H1 (cell line): ENCODE data around the gene C12orf42. TPM values are rescaled to one million over a fixed set of nuclear protein-coding genes. Genes with fewer than 3 reads are reported as not detected.

Experiments
- CTCF ChIA-PET: fragments of 300-600 bp; sonication (Branson Sonifier 250); formaldehyde crosslinking; loops from one replicate; lab custom pipeline; 2021; ENCODE audit not compliant: partially characterized antibody; lab: Charles Lee
- POLR2A ChIA-PET: fragments of 300-600 bp; sonication (Branson Sonifier 250); formaldehyde crosslinking; loops from one replicate; lab custom pipeline; 2021; ENCODE audit warnings: inconsistent platforms; ENCODE audit not compliant: partially characterized antibody; lab: Charles Lee
- DNase-seq, 2 experiments: peaks; one replicate each; pipeline versions ENCODE4 v3.0.0 to v3.0.0-alpha.2; 2010 to 2022; ENCODE audit warnings: low spot score in 2 of 2, low read depth in 1 of 2, mixed read lengths in 1 of 2
- FAIRE-seq: peaks from 2 replicates; lab custom pipeline; 2011; peaks lifted over from hg19 to GRCh38; lab: Jason Lieb, UNC
- H2AFZ ChIP-seq: 2 replicates; pipeline ENCODE4 v1.8.1; 2012; ENCODE audit warnings: low read length, inconsistent platforms
- H2AK5ac ChIP-seq: 2 replicates; pipeline ENCODE4 v1.6.1; 2013; ENCODE audit warnings: low read depth, low read length
- H2BK120ac ChIP-seq: replicated peaks from 2 replicates; pipeline ENCODE3; 2013; ENCODE audit warnings: low read depth, low read length, inconsistent platforms
- H2BK12ac ChIP-seq: 2 replicates; pipeline ENCODE4 v1.6.1; 2013; ENCODE audit warnings: low read depth, low read length
- H2BK15ac ChIP-seq: 2 replicates; pipeline ENCODE4 v1.6.1; 2013; ENCODE audit warnings: low read length
- H2BK20ac ChIP-seq: 2 replicates; pipeline ENCODE4 v1.6.1; 2013; ENCODE audit warnings: low read length
- H2BK5ac ChIP-seq: 2 replicates; pipeline ENCODE4 v1.6.1; 2013; ENCODE audit warnings: low read depth, low read length
- H3K14ac ChIP-seq: 2 replicates; pipeline ENCODE4 v1.6.1; 2013; ENCODE audit warnings: inconsistent platforms; ENCODE audit not compliant: insufficient read length
- H3K18ac ChIP-seq: 2 replicates; pipeline ENCODE4 v1.6.1; 2013; ENCODE audit warnings: low read length; ENCODE audit errors: extremely low read depth
- H3K23ac ChIP-seq: 2 replicates; pipeline ENCODE4 v1.6.1; 2013; ENCODE audit warnings: inconsistent platforms; ENCODE audit not compliant: insufficient read length
- H3K23me2 ChIP-seq: 2 replicates; pipeline ENCODE4 v1.6.1; 2013; ENCODE audit warnings: low read depth, low read length
- H3K27ac ChIP-seq: 2 replicates; pipeline ENCODE4 v1.6.1; 2011; ENCODE audit warnings: low read depth, low read length, inconsistent platforms
- H3K27me3 ChIP-seq, 4 experiments: replicated peaks in 1 of 4; 1 replicate in 1 of 4; 2 replicates in 3 of 4; pipeline versions ENCODE4 v1.6.1 to v1.8.1; 2011 to 2013; ENCODE audit warnings: low read length in 3 of 4, mild to moderate bottlenecking in 3 of 4, inconsistent platforms in 2 of 4, mixed read lengths in 2 of 4, moderate library complexity in 1 of 4; ENCODE audit not compliant: control insufficient read depth in 3 of 4, insufficient read depth in 3 of 4; ENCODE audit errors: extremely low read depth in 1 of 4
- H3K36me3 ChIP-seq, 4 experiments: 2 replicates each; pipeline versions ENCODE4 v1.6.1 to v1.8.1; 2011 to 2013; ENCODE audit warnings: mild to moderate bottlenecking in 4 of 4, low read length in 3 of 4, moderate library complexity in 2 of 4, control low read depth in 1 of 4, inconsistent platforms in 1 of 4; ENCODE audit not compliant: insufficient read depth in 4 of 4, control insufficient read depth in 2 of 4
- H3K4ac ChIP-seq: replicated peaks from 2 replicates; pipeline ENCODE3; 2013; ENCODE audit warnings: low read length, low read depth, mixed read lengths, inconsistent platforms; ENCODE audit not compliant: insufficient read length
- H3K4me1 ChIP-seq, 4 experiments: replicated peaks in 1 of 4; 1 replicate in 1 of 4; 2 replicates in 3 of 4; pipeline versions ENCODE4 v1.6.1 to v1.8.1; 2011 to 2013; ENCODE audit warnings: low read length in 3 of 4, inconsistent platforms in 2 of 4, mixed read lengths in 1 of 4; ENCODE audit not compliant: insufficient read depth in 4 of 4, control insufficient read depth in 3 of 4
- H3K4me2 ChIP-seq, 2 experiments: 2 replicates each; pipeline versions ENCODE4 v1.6.1 to v1.8.1; 2011 to 2013; ENCODE audit warnings: low read depth in 2 of 2, low read length in 2 of 2, control low read depth in 1 of 2, inconsistent platforms in 1 of 2, mild to moderate bottlenecking in 1 of 2; ENCODE audit not compliant: insufficient read depth in 1 of 2
- H3K4me3 ChIP-seq, 4 experiments: fragments of 200-600, 300-600 bp in 1 of 4; sonication (generic), shearing (Covaris generic), sonication (Bioruptor Twin) in 1 of 4; 2 replicates each; pipeline versions ENCODE4 v1.5.1 to v1.8.1; 2011 to 2016; ENCODE audit warnings: low read length in 4 of 4, low read depth in 3 of 4, control low read depth in 2 of 4, inconsistent platforms in 2 of 4, mild to moderate bottlenecking in 2 of 4, mixed read lengths in 1 of 4, moderate library complexity in 1 of 4; ENCODE audit not compliant: insufficient read depth in 2 of 4; ENCODE audit errors: extremely low read depth in 1 of 4
- H3K56ac ChIP-seq: replicated peaks from 2 replicates; pipeline ENCODE3; 2013; ENCODE audit warnings: low read depth, mild to moderate bottlenecking, mixed read lengths, low read length, inconsistent platforms; ENCODE audit not compliant: insufficient read length
- H3K79me1 ChIP-seq: 2 replicates; pipeline ENCODE4 v1.6.1; 2013; ENCODE audit warnings: low read depth, low read length, control low read depth
- H3K79me2 ChIP-seq, 2 experiments: 2 replicates each; pipeline versions ENCODE4 v1.6.1 to v1.8.1; 2012 to 2013; ENCODE audit warnings: low read length in 2 of 2, mild to moderate bottlenecking in 2 of 2, inconsistent platforms in 1 of 2; ENCODE audit not compliant: insufficient read depth in 2 of 2, control insufficient read depth in 1 of 2
- H3K9ac ChIP-seq, 4 experiments: replicated peaks in 1 of 4; 1 replicate in 1 of 4; 2 replicates in 3 of 4; pipeline versions ENCODE4 v1.6.1 to v1.8.1; 2011 to 2013; ENCODE audit warnings: low read depth in 3 of 4, low read length in 3 of 4, control low read depth in 2 of 4, mild to moderate bottlenecking in 2 of 4, moderate library complexity in 2 of 4, inconsistent platforms in 1 of 4; ENCODE audit errors: extremely low read depth in 1 of 4
- H3K9me3 ChIP-seq, 2 experiments: 2 replicates each; pipeline versions ENCODE4 v1.6.1 to v1.8.1; 2012 to 2013; ENCODE audit warnings: mild to moderate bottlenecking in 2 of 2, moderate library complexity in 2 of 2, control low read depth in 1 of 2, inconsistent platforms in 1 of 2, low read depth in 1 of 2, low read length in 1 of 2, mixed read lengths in 1 of 2; ENCODE audit not compliant: insufficient read depth in 2 of 2
- H4K20me1 ChIP-seq, 2 experiments: replicated peaks in 1 of 2; 2 replicates each; pipeline versions ENCODE3 to v1.8.1; 2011 to 2013; ENCODE audit warnings: inconsistent platforms in 2 of 2, low read length in 2 of 2, mild to moderate bottlenecking in 1 of 2; ENCODE audit not compliant: insufficient read depth in 2 of 2, control insufficient read depth in 1 of 2
- H4K5ac ChIP-seq: 2 replicates; pipeline ENCODE4 v1.6.1; 2013; ENCODE audit warnings: low read length, low read depth, mixed read lengths, inconsistent platforms; ENCODE audit not compliant: insufficient read length
- H4K8ac ChIP-seq: 2 replicates; pipeline ENCODE4 v1.8.0; 2013; ENCODE audit warnings: mild to moderate bottlenecking, moderate library complexity, low read length, inconsistent platforms; ENCODE audit not compliant: insufficient read depth; ENCODE audit errors: extremely low read depth
- H4K91ac ChIP-seq: replicated peaks from 2 replicates; pipeline ENCODE3; 2013; ENCODE audit warnings: low read length, mixed read lengths, inconsistent platforms; ENCODE audit not compliant: insufficient read length
- BCL11A ChIP-seq, 2 experiments: IDR thresholded peaks; one replicate each; pipeline ENCODE4 v1.6.1; 2011; ENCODE audit warnings: low read depth in 2 of 2, low read length in 2 of 2, mild to moderate bottlenecking in 2 of 2
- BRCA1 ChIP-seq: IDR thresholded peaks from 2 replicates; pipeline ENCODE4 v1.6.1; 2012; ENCODE audit warnings: low read depth, low read length, improper control_type of control experiment
- CBX8 ChIP-seq: fragments of 300-800, 300-1000 bp; sonication (generic); IDR thresholded peaks from 2 replicates; pipeline ENCODE4 v1.7.1; 2016; ENCODE audit warnings: low read depth, low read length, borderline replicate concordance
- CHD1 ChIP-seq: IDR thresholded peaks from 2 replicates; pipeline ENCODE4 v1.6.1; 2012; ENCODE audit warnings: low read depth, low read length, improper control_type of control experiment
- EGR1 ChIP-seq: IDR thresholded peaks from 2 replicates; pipeline ENCODE4 v1.6.1; 2011; ENCODE audit warnings: low read depth, low read length, borderline replicate concordance
- FOSL1 ChIP-seq: IDR thresholded peaks from 2 replicates; pipeline ENCODE4 v1.6.1; 2011; ENCODE audit warnings: mild to moderate bottlenecking, low read depth, low read length, moderate library complexity; ENCODE audit not compliant: insufficient read depth
- GTF2F1 ChIP-seq: IDR thresholded peaks from 2 replicates; pipeline ENCODE4 v1.6.1; 2012; ENCODE audit warnings: low read depth, low read length, improper control_type of control experiment, borderline replicate concordance
- MAFK ChIP-seq: IDR thresholded peaks from 2 replicates; pipeline ENCODE4 v1.6.1; 2012; ENCODE audit warnings: low read depth, mild to moderate bottlenecking, improper control_type of control experiment, low read length
- NRF1 ChIP-seq: IDR thresholded peaks from 2 replicates; pipeline ENCODE4 v1.6.1; 2011; ENCODE audit warnings: mild to moderate bottlenecking, low read depth, low read length, improper control_type of control experiment
- POLR2A ChIP-seq, 2 experiments: IDR thresholded peaks; 1 replicate in 1 of 2; 2 replicates in 1 of 2; pipeline ENCODE4 v1.6.1; 2011; ENCODE audit warnings: low read depth in 2 of 2, low read length in 2 of 2, mild to moderate bottlenecking in 2 of 2; ENCODE audit errors: control extremely low read depth in 1 of 2
- POU5F1 ChIP-seq: IDR thresholded peaks from 2 replicates; pipeline ENCODE4 v1.6.1; 2011; ENCODE audit warnings: low read depth, mild to moderate bottlenecking, low read length, moderate library complexity
- SIX5 ChIP-seq: IDR thresholded peaks from 2 replicates; pipeline ENCODE4 v1.6.1; 2011; ENCODE audit warnings: mild to moderate bottlenecking, low read depth, low read length
- SP2 ChIP-seq: IDR thresholded peaks from 2 replicates; pipeline ENCODE4 v1.6.1; 2012; ENCODE audit warnings: mild to moderate bottlenecking, low read length, inconsistent platforms
- SRF ChIP-seq: IDR thresholded peaks from 2 replicates; pipeline ENCODE4 v1.6.1; 2011; ENCODE audit warnings: mild to moderate bottlenecking, low read depth, low read length, moderate library complexity
- SUZ12 ChIP-seq: fragments of 200-600 bp; sonication (generic); IDR thresholded peaks from 2 replicates; pipeline ENCODE4 v1.6.1; 2012; ENCODE audit warnings: mild to moderate bottlenecking, inconsistent platforms, low read length, moderate library complexity, mixed read lengths
- TCF12 ChIP-seq: IDR thresholded peaks from 2 replicates; pipeline ENCODE4 v1.6.1; 2011; ENCODE audit warnings: low read depth, mild to moderate bottlenecking, low read length
- TEAD4 ChIP-seq: IDR thresholded peaks from 2 replicates; pipeline ENCODE4 v1.6.1; 2012; ENCODE audit warnings: low read depth, low read length, inconsistent platforms, mixed read lengths
- YY1 ChIP-seq: IDR thresholded peaks from 2 replicates; pipeline ENCODE4 v1.6.1; 2011; ENCODE audit warnings: low read depth, mild to moderate bottlenecking, low read length
- WGBS, 2 experiments: shearing (Covaris generic) in 1 of 2; methylation state at CpG; one replicate each; pipeline versions ENCODE4 v1.1.6 to v1.1.7; 2013 to 2015; ENCODE audit warnings: low lambda C conversion rate in 2 of 2, mixed read lengths in 2 of 2, inconsistent platforms in 1 of 2, low coverage in 1 of 2, missing lambda C conversion rate in 1 of 2; ENCODE audit not compliant: insufficient replicate concordance in 2 of 2, insufficient coverage in 1 of 2, insufficient read length in 1 of 2; ENCODE audit errors: extremely low coverage in 1 of 2, missing lambda C conversion rate in 1 of 2; 5-methylcytosine and 5-hydroxymethylcytosine counted together
- polyA plus RNA-seq, 7 experiments: library from polyadenylated mRNA; depleted of rRNA in 3 of 7; stranded (reverse) in 5 of 7; unstranded in 2 of 7; fragments of >200 nt in 5 of 7; fragments of 200-250 nt in 2 of 7; gene quantifications; 1 replicate in 5 of 7; 2 replicates in 1 of 7; 4 replicates in 1 of 7; pipeline versions ENCODE4 v1.2.1 to v1.2.3, GENCODE V29; 2011 to 2013; ENCODE audit warnings: missing spikeins in 2 of 7, mixed read lengths in 2 of 7
- total RNA-seq: library from RNA; stranded (reverse); fragmentation: NEBNext Ultra II Directional; extraction: Animal tissue kit (Norgen Biotek cat#: 25700); gene quantifications from 2 replicates; pipeline ENCODE4 v1.2.1, GENCODE V29; 2021

C12orf42 gene
- total and polyA plus RNA-seq, 2 of the 8 experiments (the other 6 are each of a cell fraction or from before 2014, with no cell fraction given), result 0.05 TPM; not detected in 1

DNA sequence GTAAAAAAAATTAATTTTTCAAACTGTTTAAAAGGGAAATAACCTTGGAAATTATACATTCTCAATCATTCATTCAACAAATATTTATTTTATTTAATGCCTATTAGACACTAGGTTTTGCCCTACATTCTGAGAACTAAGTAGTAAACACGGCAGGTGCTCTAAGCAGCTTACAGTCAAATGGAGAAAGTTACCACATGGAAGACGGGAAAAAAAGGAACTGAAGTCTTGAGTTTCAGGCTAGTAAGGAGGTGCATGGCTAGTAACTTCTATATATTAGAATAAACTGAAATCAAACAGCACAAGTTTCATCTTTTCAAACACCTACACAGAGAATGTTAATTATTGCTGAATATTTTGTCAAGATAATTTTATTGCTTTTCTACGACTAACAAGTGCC, 52.9 kb downstream of the C12orf42 start:
- no peak overlapping the region for H3K14ac ChIP-seq
- H3K4me3 ChIP-seq, result no peak overlapping the region
- H3K56ac ChIP-seq, result no peak overlapping the region
- H3K23me2 ChIP-seq, result no peaks in the 10 kb centered on the region
- H2BK12ac ChIP-seq, result no peak overlapping the region
- H2BK20ac ChIP-seq, result no peak overlapping the region
- no peak overlapping the region for H4K8ac ChIP-seq
- no peak overlapping the region for H2AK5ac ChIP-seq
- H3K4me2 ChIP-seq, result no peak overlapping the region
- H2AFZ ChIP-seq, result no peak overlapping the region
- H3K27me3 ChIP-seq, result no peaks in the 10 kb centered on the region
- H3K27ac ChIP-seq, result no peak overlapping the region
- POLR2A ChIA-PET, result no interaction called here
- H3K18ac ChIP-seq, result no peak overlapping the region
- FAIRE-seq (no peak), DNase-seq (no peak)
- WGBS, 2 experiments, result 90% methylated on average over 3 of the region's 3 CpGs; no CpG with 5 or more reads in 1 of the 2 experiments
- no peaks in the 10 kb centered on the region for H3K79me1 ChIP-seq
- H2BK120ac ChIP-seq, result no peak overlapping the region
- H3K4me1 ChIP-seq, result peaks cover 0 to 6% (median 3%) of the 10 kb centered on the region in 4 experiments; a peak in 3 of 7 replicates
- no peak overlapping the region for H3K9ac ChIP-seq
- no peak overlapping the region for H3K4ac ChIP-seq
- no peak overlapping the region for H2BK5ac ChIP-seq
- no peaks in the 10 kb centered on the region for H3K79me2 ChIP-seq
- H3K9me3 ChIP-seq, result no peaks in the 10 kb centered on the region
- no peak overlapping the region for H3K23ac ChIP-seq
- H4K20me1 ChIP-seq, result no peaks in the 10 kb centered on the region
- no peak overlapping the region for H4K5ac ChIP-seq
- CTCF ChIA-PET, result no interaction called here
- H3K36me3 ChIP-seq, result no peaks in the 10 kb centered on the region; a peak in 1 of 8 replicates
- H2BK15ac ChIP-seq, result no peak overlapping the region
- no peak overlapping the region for H4K91ac ChIP-seq
- TF ChIP-seq NRF1 (no peak), MAFK (no peak), TEAD4 (no peak), YY1 (no peak), GTF2F1 (no peak), BRCA1 (no peak), FOSL1 (no peak), EGR1 (no peak), SUZ12 (no peak), BCL11A (IDR thresholded peaks at IDR 0.05; ENCODE audit: low read depth in 2 of 2, low read length in 2 of 2) (no peak), SIX5 (no peak), TCF12 (no peak), SP2 (no peak), SRF (no peak), CHD1 (no peak), POLR2A (IDR thresholded peaks at IDR 0.05; ENCODE audit: control extremely low read depth in 1 of 2, low read depth in 2 of 2, low read length in 2 of 2) (no peak), POU5F1 (no peak), CBX8 (no peak)
